ENCODE data around the gene IQCK.
A peak's percentile ranks its signal among the peaks of the same experiment; 100 is the strongest.

IQCK gene

GRCh38 chr16:19878757-19879156 lies 160.7 kb downstream of the IQCK start:
- H3K9me3 ChIP-seq (ENCODE audit: control insufficient read depth, insufficient read depth, low read depth, low read length): no peaks in the 10 kb centered on the region
- CTCF ChIA-PET: interaction anchor here (0.6 to 1.1 kb wide), 2 partner anchors 295 to 304 kb away, joined by 3 to 4 read pairs; no protein-coding TSS in a partner anchor
- H3K27ac ChIP-seq (ENCODE audit: extremely low read depth, low read depth, low read length): no peak overlapping the region
- H3K36me3 ChIP-seq (ENCODE audit: control insufficient read depth in 2 of 2, insufficient read depth in 1 of 2, low read length in 2 of 2): no peaks in the 10 kb centered on the region
- H3K4me3 ChIP-seq (ENCODE audit: low read depth, low read length): no peak overlapping the region
- POLR2A ChIA-PET: no interaction called here
- TF ChIP-seq ZNF558 (tag by site-specific recombination; IDR thresholded peaks at IDR 0.05) (no peak), SP7 (tag by site-specific recombination; IDR thresholded peaks at IDR 0.05) (no peak), HOXA7 (CRISPR knock-in tag; IDR thresholded peaks at IDR 0.05; ENCODE audit: borderline replicate concordance) (no peak), ZNF416 (tag by site-specific recombination; IDR thresholded peaks at IDR 0.05) (no peak)
- no peaks in the 10 kb centered on the region for H3K4me1 ChIP-seq (ENCODE audit: control insufficient read depth, insufficient read depth, low read length)

GRCh38 chr16:19879241-19879792 lies 161.2 kb downstream of the IQCK start:
- ChIA-PET CTCF (interaction anchor here (0.6 to 1.1 kb wide), 2 partner anchors 295 to 304 kb away, joined by 3 to 4 read pairs; no protein-coding TSS in a partner anchor), POLR2A (interaction anchor here (0.8 kb wide), 1 partner anchor 161 kb away, joined by 6 read pairs; the partner anchor contains the start of genes IQCK and KNOP1)
- Histone ChIP-seq H3K27ac (ENCODE audit: extremely low read depth, low read depth, low read length) (no peak overlapping the region), H3K9me3 (ENCODE audit: control insufficient read depth, insufficient read depth, low read depth, low read length) (no peaks in the 10 kb centered on the region), H3K4me1 (ENCODE audit: control insufficient read depth, insufficient read depth, low read length) (no peaks in the 10 kb centered on the region), H3K36me3 (ENCODE audit: control insufficient read depth in 2 of 2, insufficient read depth in 1 of 2, low read length in 2 of 2) (no peaks in the 10 kb centered on the region), H3K4me3 (ENCODE audit: low read depth, low read length) (no peak overlapping the region)
- TF ChIP-seq SP7 (tag by site-specific recombination; IDR thresholded peaks at IDR 0.05) (peak; percentile 78), ZFP41 (tag by site-specific recombination; IDR thresholded peaks at IDR 0.05; ENCODE audit: borderline replicate concordance) (no peak), ZNF549 (tag by site-specific recombination; IDR thresholded peaks at IDR 0.05) (no peak), ZBTB21 (tag by site-specific recombination; IDR thresholded peaks at IDR 0.05) (no peak), TSHZ1 (tag by site-specific recombination; IDR thresholded peaks at IDR 0.05; ENCODE audit: borderline replicate concordance) (peak; percentile 39; the same call in 1 of the 2 replicates), MYNN (tag by site-specific recombination; IDR thresholded peaks at IDR 0.05; ENCODE audit: borderline replicate concordance) (no peak), ZNF423 (tag by site-specific recombination; IDR thresholded peaks at IDR 0.05) (no peak), ZNF521 (tag by site-specific recombination; IDR thresholded peaks at IDR 0.05) (no peak), ZNF555 (tag by site-specific recombination; conservative IDR thresholded peaks at IDR 0.05) (no peak), GLI2 (tag by site-specific recombination; IDR thresholded peaks at IDR 0.05; ENCODE audit: borderline replicate concordance, low read depth) (no peak), GLI4 (tag by site-specific recombination; IDR thresholded peaks at IDR 0.05) (0 out of 2 replicates have a peak, but pooled peaks have one; percentile 41), MZF1 (tag by site-specific recombination; IDR thresholded peaks at IDR 0.05; ENCODE audit: borderline replicate concordance) (no peak), PRDM6 (tag by site-specific recombination; IDR thresholded peaks at IDR 0.05) (no peak), ZEB2 (tag by site-specific recombination; IDR thresholded peaks at IDR 0.05) (no peak), SETDB1 (IDR thresholded peaks at IDR 0.05; ENCODE audit: insufficient read length, low read length) (no peak), ZNF398 (tag by site-specific recombination; IDR thresholded peaks at IDR 0.05) (peak; percentile 93), ZNF596 (tag by site-specific recombination; IDR thresholded peaks at IDR 0.05) (no peak), ZNF792 (tag by site-specific recombination; IDR thresholded peaks at IDR 0.05) (0 out of 2 replicates have a peak, but pooled peaks have one; percentile 27), ZXDB (tag by site-specific recombination; IDR thresholded peaks at IDR 0.05) (no peak), ZNF529 (tag by site-specific recombination; IDR thresholded peaks at IDR 0.05; ENCODE audit: insufficient replicate concordance) (no peak), REST (tag by site-specific recombination; IDR thresholded peaks at IDR 0.05) (no peak)

Measured in HEK293 (cell line).